ENCODE results near the gene PAPPA2.

PAPPA2 gene

DNA sequence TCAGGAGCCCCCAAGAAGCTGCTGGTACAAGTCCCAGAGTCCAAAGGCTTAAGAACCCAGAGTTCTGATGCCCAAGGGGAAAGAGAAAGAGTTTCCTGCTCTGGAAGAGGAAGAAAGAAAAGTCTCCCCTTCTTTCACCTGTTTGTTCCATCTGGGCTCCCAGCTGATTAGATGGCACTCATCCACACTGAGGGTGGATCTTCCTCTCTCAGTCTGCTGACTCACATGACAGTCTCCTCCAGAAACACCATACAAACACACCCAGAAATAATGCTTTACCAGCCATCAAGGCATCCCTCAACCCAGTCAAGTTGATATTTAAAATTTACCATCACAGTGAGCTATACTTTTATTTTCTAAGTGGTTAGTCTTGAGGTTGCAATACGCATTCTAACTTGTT is 257.9 kb downstream of the PAPPA2 start:
- Histone ChIP-seq H3K27me3 (replicated peaks; ENCODE audit: control insufficient read depth, insufficient read depth, low read length) (no peaks in the 10 kb centered on the region; the same call in 1 of the 2 replicates), H3K4me3 (replicated peaks; ENCODE audit: low read depth, low read length) (no peak overlapping the region), H3K36me3 (ENCODE audit: control insufficient read depth, insufficient read depth, low read length) (no peaks in the 10 kb centered on the region)
- TF ChIP-seq, protein P1, sequence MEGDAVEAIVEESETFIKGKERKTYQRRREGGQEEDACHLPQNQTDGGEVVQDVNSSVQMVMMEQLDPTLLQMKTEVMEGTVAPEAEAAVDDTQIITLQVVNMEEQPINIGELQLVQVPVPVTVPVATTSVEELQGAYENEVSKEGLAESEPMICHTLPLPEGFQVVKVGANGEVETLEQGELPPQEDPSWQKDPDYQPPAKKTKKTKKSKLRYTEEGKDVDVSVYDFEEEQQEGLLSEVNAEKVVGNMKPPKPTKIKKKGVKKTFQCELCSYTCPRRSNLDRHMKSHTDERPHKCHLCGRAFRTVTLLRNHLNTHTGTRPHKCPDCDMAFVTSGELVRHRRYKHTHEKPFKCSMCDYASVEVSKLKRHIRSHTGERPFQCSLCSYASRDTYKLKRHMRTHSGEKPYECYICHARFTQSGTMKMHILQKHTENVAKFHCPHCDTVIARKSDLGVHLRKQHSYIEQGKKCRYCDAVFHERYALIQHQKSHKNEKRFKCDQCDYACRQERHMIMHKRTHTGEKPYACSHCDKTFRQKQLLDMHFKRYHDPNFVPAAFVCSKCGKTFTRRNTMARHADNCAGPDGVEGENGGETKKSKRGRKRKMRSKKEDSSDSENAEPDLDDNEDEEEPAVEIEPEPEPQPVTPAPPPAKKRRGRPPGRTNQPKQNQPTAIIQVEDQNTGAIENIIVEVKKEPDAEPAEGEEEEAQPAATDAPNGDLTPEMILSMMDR (IDR thresholded peaks at IDR 0.05; ENCODE audit: insufficient read depth, low read length, poor library complexity, severe bottlenecking): no peak
- DNase-seq (ENCODE audit: extremely low read depth, insufficient read length): no peak

DNA sequence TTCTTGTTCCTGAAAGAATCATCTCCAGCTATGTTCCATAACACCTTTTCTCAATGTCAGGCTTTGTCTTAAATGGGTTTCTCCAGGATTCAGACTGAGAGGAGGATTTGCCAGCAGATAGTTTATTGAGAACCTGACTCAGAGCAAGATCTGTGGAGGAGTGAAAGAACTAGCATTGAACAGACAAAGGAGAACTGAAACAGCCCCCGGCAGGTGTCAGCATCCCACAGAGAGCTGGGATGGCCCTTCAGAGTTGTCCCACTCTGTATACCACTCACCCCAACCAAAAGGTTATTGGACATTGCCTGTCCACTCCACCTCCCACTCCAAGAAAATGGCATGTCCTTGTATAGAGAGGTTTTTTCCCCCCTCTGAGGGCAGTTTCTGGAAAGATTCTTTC is 270.7 kb downstream of the PAPPA2 start:
- Histone ChIP-seq H3K36me3 (ENCODE audit: control insufficient read depth, insufficient read depth, low read length) (no peaks in the 10 kb centered on the region), H3K27me3 (replicated peaks; ENCODE audit: control insufficient read depth, insufficient read depth, low read length) (no peaks in the 10 kb centered on the region; the same call in 1 of the 2 replicates), H3K4me3 (replicated peaks; ENCODE audit: low read depth, low read length) (no peak overlapping the region)
- DNase-seq (ENCODE audit: extremely low read depth, insufficient read length): no peak
- TF ChIP-seq, protein P1 (IDR thresholded peaks at IDR 0.05; ENCODE audit: insufficient read depth, low read length, poor library complexity, severe bottlenecking): no peak

DNA sequence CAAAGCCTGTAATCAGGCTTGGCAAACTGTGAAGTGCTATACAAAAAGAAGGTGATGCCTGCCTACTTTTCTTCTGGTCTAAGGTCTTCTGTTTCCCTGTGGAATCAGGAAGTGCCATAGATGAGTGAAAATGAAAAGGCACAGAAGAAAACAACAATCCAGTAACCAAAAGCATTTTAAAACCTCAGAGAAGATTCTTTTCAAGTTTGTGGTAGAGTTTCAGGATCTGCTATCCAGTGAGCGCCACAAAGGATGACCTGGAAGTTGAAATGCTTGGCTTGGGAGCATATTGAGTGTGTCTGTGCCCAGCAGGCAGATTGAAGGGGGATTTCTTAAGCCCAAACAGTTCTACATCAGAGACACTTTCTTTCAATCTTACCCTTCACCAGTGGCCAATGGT is 272.2 kb downstream of the PAPPA2 start:
- H3K36me3 ChIP-seq (ENCODE audit: control insufficient read depth, insufficient read depth, low read length): no peaks in the 10 kb centered on the region
- TF ChIP-seq, protein P1 (IDR thresholded peaks at IDR 0.05; ENCODE audit: insufficient read depth, low read length, poor library complexity, severe bottlenecking): no peak

DNA sequence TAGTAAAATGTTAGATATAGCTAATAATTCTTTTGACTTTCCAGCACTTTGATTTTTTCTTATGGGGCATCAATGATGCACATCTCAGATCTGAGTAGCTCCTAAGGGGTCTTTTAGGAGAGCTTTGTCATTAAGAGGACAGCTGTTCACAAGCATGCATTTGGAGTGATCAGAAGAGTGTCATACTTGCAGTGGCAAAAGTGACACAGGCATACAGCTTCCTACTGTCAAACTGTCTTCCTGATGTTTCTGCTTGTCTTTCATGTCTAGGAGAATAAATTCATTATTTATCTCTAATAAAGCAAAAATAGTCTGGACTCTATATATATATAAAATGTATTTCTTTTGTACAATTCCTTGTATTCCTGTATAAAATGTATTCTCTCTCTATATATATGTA is 273.0 kb downstream of the PAPPA2 start:
- H3K36me3 ChIP-seq (ENCODE audit: control insufficient read depth, insufficient read depth, low read length): no peaks in the 10 kb centered on the region
- TF ChIP-seq, protein P1 (IDR thresholded peaks at IDR 0.05; ENCODE audit: insufficient read depth, low read length, poor library complexity, severe bottlenecking): no peak
- H3K4me3 ChIP-seq (replicated peaks; ENCODE audit: low read depth, low read length): no peak overlapping the region
- no peak for DNase-seq (ENCODE audit: extremely low read depth, insufficient read length)
- H3K27me3 ChIP-seq (replicated peaks; ENCODE audit: control insufficient read depth, insufficient read depth, low read length): no peaks in the 10 kb centered on the region; the same call in none of the 2 replicates

More for the DNA sequence above, 272.2 kb downstream of the PAPPA2 start:
- Histone ChIP-seq H3K27me3 (replicated peaks; ENCODE audit: control insufficient read depth, insufficient read depth, low read length) (no peaks in the 10 kb centered on the region; the same call in 1 of the 2 replicates), H3K4me3 (replicated peaks; ENCODE audit: low read depth, low read length) (no peak overlapping the region)
- no peak for DNase-seq (ENCODE audit: extremely low read depth, insufficient read length)

DNA sequence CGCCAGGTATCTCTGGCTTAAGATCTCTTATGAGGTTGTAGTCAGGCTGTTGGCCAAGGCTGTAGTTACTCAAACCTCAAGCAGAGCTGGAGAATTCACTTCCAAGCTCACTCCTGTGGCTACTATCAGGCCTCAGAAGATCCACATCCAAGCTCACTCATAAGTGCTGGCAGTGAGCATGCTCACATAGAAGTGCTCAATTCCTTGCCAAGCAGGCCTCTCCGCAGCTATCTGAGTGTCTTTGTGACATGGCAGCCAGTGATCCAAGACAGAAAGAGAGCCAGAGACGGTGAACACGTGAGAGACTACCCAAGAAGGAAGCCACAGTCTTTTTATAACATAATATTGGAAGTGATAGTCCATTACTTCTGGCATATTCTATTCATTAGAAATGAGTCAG is 278.2 kb downstream of the PAPPA2 start:
- H3K36me3 ChIP-seq (ENCODE audit: control insufficient read depth, insufficient read depth, low read length): no peaks in the 10 kb centered on the region
- H3K4me3 ChIP-seq (replicated peaks; ENCODE audit: low read depth, low read length): no peak overlapping the region
- no peaks in the 10 kb centered on the region; the same call in 1 of the 2 replicates for H3K27me3 ChIP-seq (replicated peaks; ENCODE audit: control insufficient read depth, insufficient read depth, low read length)
- no peak for DNase-seq (ENCODE audit: extremely low read depth, insufficient read length)
- TF ChIP-seq, protein P1 (IDR thresholded peaks at IDR 0.05; ENCODE audit: insufficient read depth, low read length, poor library complexity, severe bottlenecking): no peak

DNA sequence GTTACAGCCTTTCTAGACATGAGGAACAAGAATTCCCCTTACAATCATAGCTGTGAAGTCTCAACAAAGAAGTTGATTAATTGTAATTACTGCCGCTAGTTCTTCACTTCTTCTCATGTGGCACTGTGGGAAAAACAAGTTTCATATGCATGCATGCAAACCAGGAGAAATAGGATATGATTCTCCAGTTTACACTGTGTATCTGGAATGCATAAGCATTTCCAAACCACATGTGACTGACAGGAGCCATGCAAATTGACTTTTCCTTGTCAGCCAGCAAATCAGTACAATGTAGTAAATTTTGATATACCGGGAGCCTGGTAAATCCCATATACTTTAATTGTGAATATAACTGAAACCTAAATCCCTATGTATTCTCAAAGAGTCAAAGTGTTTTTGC is 279.3 kb downstream of the PAPPA2 start:
- no peak for DNase-seq (ENCODE audit: extremely low read depth, insufficient read length)
- no peaks in the 10 kb centered on the region; the same call in 1 of the 2 replicates for H3K27me3 ChIP-seq (replicated peaks; ENCODE audit: control insufficient read depth, insufficient read depth, low read length)
- no peaks in the 10 kb centered on the region for H3K36me3 ChIP-seq (ENCODE audit: control insufficient read depth, insufficient read depth, low read length)
- H3K4me3 ChIP-seq (replicated peaks; ENCODE audit: low read depth, low read length): no peak overlapping the region
- TF ChIP-seq, protein P1 (IDR thresholded peaks at IDR 0.05; ENCODE audit: insufficient read depth, low read length, poor library complexity, severe bottlenecking): no peak

Measured in GM06990 (cell line).